Activated CD4-positive, alpha-beta T cell treated with anti-CD3 and anti-CD28 coated beads for 36 hours (primary cell): ENCODE results near the gene DSCAM. TPM values are rescaled to one million over a fixed set of nuclear protein-coding genes. Genes with fewer than 3 reads are reported as not detected.

Source experiments
- ATAC-seq: fragments of 200-7000 bp; cut with Tn5 transposase; one replicate; pipeline ENCODE4 v1.10.0; 2021; ENCODE audit warnings: mild to moderate bottlenecking, moderate library complexity
- CTCF ChIA-PET: fragments of 350-600 bp; sonication (Branson Sonifier 250); formaldehyde crosslinking; loops from one replicate; lab custom pipeline; 2021; ENCODE audit warnings: antibody characterized with exemption; lab: Charles Lee
- POLR2A ChIA-PET: fragments of 350-600 bp; sonication (Branson Sonifier 250); formaldehyde crosslinking; loops from one replicate; lab custom pipeline; 2021; ENCODE audit warnings: antibody characterized with exemption, inconsistent platforms; lab: Charles Lee
- DNase-seq: peaks from one replicate; pipeline ENCODE4 v3.0.0-alpha.2; 2020
- H3K27ac Mint-ChIP-seq: one replicate; pipeline ENCODE4 v1.8.0; 2021; ENCODE audit warnings: mixed read lengths
- H3K27me3 Mint-ChIP-seq: one replicate; pipeline ENCODE4 v1.8.0; 2021; ENCODE audit warnings: mixed read lengths
- H3K36me3 Mint-ChIP-seq: one replicate; pipeline ENCODE4 v1.8.0; 2021; ENCODE audit warnings: low read depth, mixed read lengths
- H3K4me1 Mint-ChIP-seq: one replicate; pipeline ENCODE4 v1.8.0; 2021; ENCODE audit warnings: mixed read lengths
- H3K4me3 Mint-ChIP-seq: one replicate; pipeline ENCODE4 v1.8.0; 2021; ENCODE audit warnings: mild to moderate bottlenecking, moderate library complexity, mixed read lengths
- H3K9me3 Mint-ChIP-seq: one replicate; pipeline ENCODE4 v1.8.0; 2021; ENCODE audit warnings: low read depth, mixed read lengths
- intact Hi-C, 2 experiments: fragments of 100-400 bp; cut with DNase I in 1 of 2; cut with micrococcal nuclease in 1 of 2; formaldehyde crosslinking; loops; one replicate each; pipeline versions ENCODE4 v1.14.2 to v1.15.1; 2022 to 2024; cut with DNase I, micrococcal nuclease
- total RNA-seq, 2 experiments: library from RNA; stranded (reverse); gene quantifications; one replicate each; pipeline ENCODE4 v1.2.3, GENCODE V29; 2021

The DSCAM gene
- total RNA-seq, 2 experiments from 2014 or later: not detected

DNA sequence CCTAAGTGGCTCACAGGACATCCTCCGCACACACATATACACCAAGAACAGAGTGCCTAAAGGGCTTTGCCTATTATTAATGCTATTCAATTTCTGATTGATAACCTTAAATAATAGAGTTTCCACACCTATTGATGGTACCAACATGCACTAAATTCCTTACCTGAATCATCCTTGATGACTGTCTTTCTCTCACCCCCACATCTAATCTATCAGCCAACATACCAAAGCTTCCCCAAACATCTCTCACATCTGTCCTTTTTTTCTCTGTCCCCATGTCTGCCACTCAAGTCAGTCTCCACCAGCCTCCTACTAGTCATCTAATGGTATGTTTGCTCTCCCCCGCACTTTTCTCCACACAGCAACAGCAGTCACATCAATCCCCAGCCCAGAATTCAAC, 174.4 kb downstream of the DSCAM start:
- intact Hi-C loops: no loop called here
- ChIA-PET CTCF (no interaction called here), POLR2A (no interaction called here)
- no peaks in the 10 kb centered on the region for H3K36me3 Mint-ChIP-seq
- no peaks in the 10 kb centered on the region for H3K9me3 Mint-ChIP-seq
- no peaks in the 10 kb centered on the region for H3K4me1 Mint-ChIP-seq
- no peak overlapping the region for H3K27ac Mint-ChIP-seq
- DNase-seq (no peak), ATAC-seq (no peak)
- H3K4me3 Mint-ChIP-seq: no peak overlapping the region
- H3K27me3 Mint-ChIP-seq: no peaks in the 10 kb centered on the region

DNA sequence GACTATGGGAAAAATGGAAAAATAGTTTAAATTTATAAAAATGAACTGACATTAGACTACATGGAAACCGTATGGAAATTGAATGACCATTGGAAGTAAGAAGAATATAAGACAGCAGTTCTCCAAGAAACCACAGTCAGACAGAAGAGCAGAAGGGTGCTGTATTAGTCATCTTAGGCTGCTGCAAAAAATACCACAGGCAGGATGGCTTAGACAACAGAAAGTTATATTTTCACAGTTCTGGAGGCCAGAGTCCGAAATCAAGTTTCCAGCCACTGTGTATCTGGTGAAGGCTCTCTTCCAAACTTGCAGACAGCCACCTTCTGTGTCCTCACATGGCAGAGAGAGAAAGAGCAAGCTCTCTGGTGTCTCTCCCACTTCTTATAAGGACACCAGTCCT, 175.2 kb downstream of the DSCAM start:
- no peaks in the 10 kb centered on the region for H3K27me3 Mint-ChIP-seq
- DNase-seq (no peak), ATAC-seq (no peak)
- ChIA-PET POLR2A (no interaction called here), CTCF (no interaction called here)
- intact Hi-C loops: no loop called here
- no peaks in the 10 kb centered on the region for H3K36me3 Mint-ChIP-seq
- H3K4me3 Mint-ChIP-seq: no peak overlapping the region
- no peaks in the 10 kb centered on the region for H3K4me1 Mint-ChIP-seq
- H3K27ac Mint-ChIP-seq: no peak overlapping the region
- H3K9me3 Mint-ChIP-seq: no peaks in the 10 kb centered on the region

DNA sequence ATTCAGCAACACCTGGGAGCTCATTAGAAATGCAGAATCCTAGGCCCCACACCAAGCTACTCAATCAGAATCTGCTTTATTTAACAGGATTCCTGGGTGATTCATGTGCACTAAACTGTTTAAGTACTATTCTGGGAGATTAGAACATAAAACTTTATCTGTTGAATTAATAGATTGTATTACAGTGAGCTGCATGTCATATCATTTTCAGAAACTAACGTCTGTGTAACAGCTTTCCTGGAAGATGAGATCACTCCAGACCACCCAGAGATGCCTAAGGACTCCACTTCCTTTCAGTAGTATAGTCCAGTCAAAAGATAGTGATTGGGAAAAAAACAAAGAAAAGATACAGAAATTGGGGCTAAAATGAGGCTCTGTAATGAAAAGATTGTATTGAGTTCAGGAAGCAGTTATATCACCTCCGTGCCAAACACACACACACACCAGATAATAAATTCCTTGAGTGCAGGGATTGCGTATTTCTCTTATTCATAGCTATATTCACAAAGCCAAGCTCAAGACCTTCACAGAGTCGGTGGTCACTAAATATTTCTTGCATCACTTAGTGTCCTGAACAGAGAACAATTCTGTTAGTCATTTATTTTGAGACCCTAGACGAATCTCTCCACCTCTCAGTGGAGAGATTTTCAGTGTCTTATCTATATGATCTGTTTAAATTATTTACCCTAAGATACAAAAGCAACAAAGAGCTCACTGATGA, 178.2 kb downstream of the DSCAM start:
- DNase-seq (no peak), ATAC-seq (no peak)
- no peaks in the 10 kb centered on the region for H3K4me1 Mint-ChIP-seq
- POLR2A ChIA-PET: no interaction called here
- CTCF ChIA-PET: interaction anchor here (0.5 to 1.0 kb wide), 2 partner anchors 17 to 292 kb away, joined by 3 to 4 read pairs; no protein-coding TSS in a partner anchor
- H3K4me3 Mint-ChIP-seq: no peak overlapping the region
- H3K36me3 Mint-ChIP-seq: no peaks in the 10 kb centered on the region
- H3K27me3 Mint-ChIP-seq: no peaks in the 10 kb centered on the region
- no peaks in the 10 kb centered on the region for H3K9me3 Mint-ChIP-seq
- intact Hi-C loops: no loop called here
- no peak overlapping the region for H3K27ac Mint-ChIP-seq

DNA sequence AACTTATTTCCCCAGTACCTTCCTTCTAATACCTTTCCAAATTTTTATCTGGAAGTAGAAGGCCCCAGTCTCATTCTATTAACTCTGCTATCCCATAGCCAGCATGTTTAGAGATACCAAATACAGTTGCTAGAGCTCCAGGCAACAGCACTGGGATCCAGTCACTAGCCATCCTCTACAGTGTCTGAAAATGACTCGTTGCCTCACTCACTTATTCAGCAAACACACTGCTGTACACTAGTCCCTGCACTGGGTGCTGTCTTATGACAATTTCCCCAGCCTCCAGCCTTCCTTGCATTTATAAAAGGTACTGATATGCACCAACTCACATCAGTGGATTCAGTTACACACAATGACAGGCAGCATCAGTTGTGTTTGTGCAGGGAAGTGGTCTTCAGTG, 179.0 kb downstream of the DSCAM start:
- H3K4me1 Mint-ChIP-seq: no peaks in the 10 kb centered on the region
- intact Hi-C loops: no loop called here
- ChIA-PET POLR2A (no interaction called here), CTCF (no interaction called here)
- H3K27me3 Mint-ChIP-seq: peaks cover 2% of the 10 kb centered on the region
- H3K36me3 Mint-ChIP-seq: no peaks in the 10 kb centered on the region
- H3K27ac Mint-ChIP-seq: no peak overlapping the region
- DNase-seq: no peak
- H3K4me3 Mint-ChIP-seq: no peak overlapping the region
- no peak for ATAC-seq
- no peaks in the 10 kb centered on the region for H3K9me3 Mint-ChIP-seq

DNA sequence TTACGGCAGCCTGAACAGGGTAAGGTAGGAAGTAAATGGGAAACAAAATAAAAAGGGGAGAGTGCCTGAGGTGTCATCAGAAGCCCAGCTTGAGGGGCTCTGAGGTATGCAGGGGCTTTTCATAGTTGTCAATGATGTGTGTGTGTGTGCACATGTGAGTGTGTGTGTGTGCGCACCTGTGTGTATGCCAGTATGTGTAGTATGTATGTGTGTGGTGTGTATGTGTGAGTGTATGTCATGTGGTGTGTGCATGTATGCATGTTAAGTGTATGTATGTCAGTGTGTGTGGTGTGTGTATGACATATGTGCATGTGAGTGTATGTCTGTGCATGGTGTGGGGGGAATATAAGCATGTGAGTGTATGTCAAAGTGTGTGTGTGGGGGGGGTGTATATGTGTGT, 184.1 kb downstream of the DSCAM start:
- H3K4me1 Mint-ChIP-seq: no peaks in the 10 kb centered on the region
- no peak for ATAC-seq
- no peaks in the 10 kb centered on the region for H3K36me3 Mint-ChIP-seq
- H3K4me3 Mint-ChIP-seq: no peak overlapping the region
- ChIA-PET CTCF (no interaction called here), POLR2A (no interaction called here)
- peaks cover 7% of the 10 kb centered on the region for H3K27me3 Mint-ChIP-seq
- H3K27ac Mint-ChIP-seq: no peak overlapping the region
- no peak for DNase-seq
- peaks cover 2% of the 10 kb centered on the region for H3K9me3 Mint-ChIP-seq
- intact Hi-C loops: no loop called here

DNA sequence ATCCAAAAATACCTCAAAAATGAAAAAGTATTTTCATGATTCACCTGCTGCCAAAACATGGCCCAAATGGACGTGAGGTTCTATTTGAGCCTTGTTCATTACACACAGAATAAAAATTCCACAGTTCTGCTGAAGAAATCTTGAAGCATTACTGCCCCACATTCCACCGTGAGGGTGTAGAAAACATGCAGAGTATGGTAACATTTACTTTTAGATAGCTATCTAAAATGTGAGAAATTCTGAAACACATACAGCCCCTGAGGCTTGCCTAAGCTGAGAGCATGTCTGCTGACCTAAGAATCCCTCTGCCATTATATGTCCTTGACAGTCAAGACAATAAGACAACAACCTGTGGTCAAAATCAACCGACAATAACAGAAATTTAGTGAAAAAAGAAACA, 186.5 kb downstream of the DSCAM start:
- H3K27me3 Mint-ChIP-seq: peaks cover 7% of the 10 kb centered on the region

DNA sequence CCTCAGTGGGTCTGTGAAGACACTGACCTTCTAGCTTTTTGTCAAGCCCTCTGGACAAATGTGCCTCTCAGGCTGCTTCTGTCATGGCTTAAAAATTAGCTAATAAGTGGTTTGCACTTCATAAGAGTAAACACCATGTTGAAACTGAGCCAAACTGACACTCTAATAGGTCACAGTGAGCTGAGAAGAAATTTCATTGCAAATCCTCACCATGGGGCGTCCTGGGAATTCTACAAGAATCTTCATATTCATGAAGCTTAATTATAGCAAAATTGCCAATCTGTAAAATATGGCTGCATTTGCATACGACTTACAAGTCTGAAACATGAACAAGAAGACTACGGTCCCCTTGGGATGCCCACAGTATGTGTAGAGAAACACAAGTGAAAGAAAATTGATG, 188.6 kb downstream of the DSCAM start:
- intact Hi-C loops: no loop called here
- no peaks in the 10 kb centered on the region for H3K36me3 Mint-ChIP-seq
- peaks cover 2% of the 10 kb centered on the region for H3K9me3 Mint-ChIP-seq
- CTCF ChIA-PET: no interaction called here
- POLR2A ChIA-PET: no interaction called here
- DNase-seq: no peak
- no peak overlapping the region for H3K4me3 Mint-ChIP-seq
- ATAC-seq: no peak
- no peak overlapping the region for H3K27ac Mint-ChIP-seq
- H3K4me1 Mint-ChIP-seq: no peaks in the 10 kb centered on the region
- peaks cover 7% of the 10 kb centered on the region for H3K27me3 Mint-ChIP-seq

More for the DNA sequence above, 186.5 kb downstream of the DSCAM start:
- no peak for ATAC-seq
- no peak overlapping the region for H3K4me3 Mint-ChIP-seq
- ChIA-PET POLR2A (no interaction called here), CTCF (no interaction called here)
- no peak for DNase-seq
- no peak overlapping the region for H3K27ac Mint-ChIP-seq
- H3K36me3 Mint-ChIP-seq: no peaks in the 10 kb centered on the region
- H3K9me3 Mint-ChIP-seq: peaks cover 2% of the 10 kb centered on the region
- intact Hi-C loops: no loop called here
- H3K4me1 Mint-ChIP-seq: no peaks in the 10 kb centered on the region

DNA sequence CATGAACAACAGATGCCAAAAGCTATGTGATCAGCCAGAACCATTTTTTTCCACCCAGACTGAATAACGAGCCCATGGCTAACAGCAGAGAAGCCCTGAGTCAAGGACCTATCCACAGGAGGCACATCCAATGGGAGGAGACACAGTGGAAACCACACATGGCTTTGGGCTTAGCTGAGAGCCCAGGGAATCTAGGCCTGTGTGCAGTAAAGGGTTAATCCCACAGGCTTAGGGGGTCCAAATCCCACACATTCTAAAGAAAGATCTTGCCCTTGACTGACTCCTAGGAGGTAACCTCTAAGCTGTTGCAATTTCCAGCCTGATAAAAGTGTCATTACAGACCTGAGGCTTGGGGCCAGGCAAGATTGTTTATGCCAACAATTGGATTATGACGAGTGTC, 194.5 kb downstream of the DSCAM start:
- H3K36me3 Mint-ChIP-seq: no peaks in the 10 kb centered on the region
- intact Hi-C loops: no loop called here

DNA sequence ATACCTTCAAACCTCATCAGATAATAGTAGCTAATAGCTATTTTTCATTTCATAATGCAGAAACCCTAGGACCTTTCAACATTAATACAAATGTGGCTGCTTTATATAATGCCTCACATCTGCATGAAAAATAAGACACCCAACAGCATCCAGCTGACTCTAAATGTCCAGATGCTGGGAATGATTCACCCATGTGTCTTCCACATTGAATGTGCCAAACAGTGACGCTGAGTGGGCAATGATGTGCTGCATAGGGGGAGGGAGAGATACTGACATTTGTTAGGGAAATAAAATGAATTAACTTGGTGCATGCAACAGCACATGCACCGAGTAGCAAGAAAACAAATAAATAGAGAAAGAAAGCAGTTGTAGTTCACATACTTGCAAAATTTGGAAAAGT, 199.3 kb downstream of the DSCAM start:
- POLR2A ChIA-PET: no interaction called here
- peaks cover 2% of the 10 kb centered on the region for H3K27me3 Mint-ChIP-seq
- no peaks in the 10 kb centered on the region for H3K36me3 Mint-ChIP-seq
- H3K4me1 Mint-ChIP-seq: no peaks in the 10 kb centered on the region
- DNase-seq (no peak), ATAC-seq (no peak)
- intact Hi-C loops: no loop called here
- no peak overlapping the region for H3K27ac Mint-ChIP-seq
- H3K4me3 Mint-ChIP-seq: no peak overlapping the region
- peaks cover 2% of the 10 kb centered on the region for H3K9me3 Mint-ChIP-seq
- CTCF ChIA-PET: no interaction called here

More for the DNA sequence above, 194.5 kb downstream of the DSCAM start:
- H3K4me3 Mint-ChIP-seq: no peak overlapping the region
- DNase-seq (no peak), ATAC-seq (no peak)
- POLR2A ChIA-PET: interaction anchor here (0.7 kb wide), 1 partner anchor 433 kb away, joined by 3 read pairs; no protein-coding TSS in a partner anchor
- H3K4me1 Mint-ChIP-seq: no peaks in the 10 kb centered on the region
- CTCF ChIA-PET: interaction anchor here (0.6 kb wide), 1 partner anchor 227 kb away, joined by 4 read pairs; no protein-coding TSS in a partner anchor
- no peak overlapping the region for H3K27ac Mint-ChIP-seq
- H3K9me3 Mint-ChIP-seq: no peaks in the 10 kb centered on the region
- H3K27me3 Mint-ChIP-seq: peaks cover 2% of the 10 kb centered on the region

DNA sequence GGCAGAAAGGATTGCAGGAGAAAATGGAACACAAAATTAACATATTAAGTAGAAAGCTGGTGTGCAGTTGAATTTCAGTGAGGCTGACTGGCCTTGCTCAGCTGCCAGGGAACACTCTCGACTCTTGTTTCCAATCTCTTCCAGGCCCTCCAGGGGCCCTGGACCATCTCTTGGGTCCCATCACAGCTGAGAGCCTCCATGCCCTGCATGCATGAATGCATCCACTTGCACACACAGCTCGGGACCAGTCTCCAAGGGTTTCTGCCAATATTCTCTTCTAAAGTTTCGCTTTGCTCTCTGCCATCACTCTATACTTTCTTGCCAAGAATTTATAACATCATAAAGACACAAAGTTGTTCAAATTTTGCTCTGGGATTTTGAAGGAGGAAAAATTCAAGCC, 200.3 kb downstream of the DSCAM start:
- peaks cover 2% of the 10 kb centered on the region for H3K9me3 Mint-ChIP-seq
- H3K4me1 Mint-ChIP-seq: no peaks in the 10 kb centered on the region
- ChIA-PET CTCF (no interaction called here), POLR2A (no interaction called here)
- H3K27ac Mint-ChIP-seq: no peak overlapping the region
- DNase-seq (no peak), ATAC-seq (no peak)
- no peak overlapping the region for H3K4me3 Mint-ChIP-seq
- intact Hi-C loops: no loop called here
- H3K36me3 Mint-ChIP-seq: no peaks in the 10 kb centered on the region
- H3K27me3 Mint-ChIP-seq: peaks cover 2% of the 10 kb centered on the region

DNA sequence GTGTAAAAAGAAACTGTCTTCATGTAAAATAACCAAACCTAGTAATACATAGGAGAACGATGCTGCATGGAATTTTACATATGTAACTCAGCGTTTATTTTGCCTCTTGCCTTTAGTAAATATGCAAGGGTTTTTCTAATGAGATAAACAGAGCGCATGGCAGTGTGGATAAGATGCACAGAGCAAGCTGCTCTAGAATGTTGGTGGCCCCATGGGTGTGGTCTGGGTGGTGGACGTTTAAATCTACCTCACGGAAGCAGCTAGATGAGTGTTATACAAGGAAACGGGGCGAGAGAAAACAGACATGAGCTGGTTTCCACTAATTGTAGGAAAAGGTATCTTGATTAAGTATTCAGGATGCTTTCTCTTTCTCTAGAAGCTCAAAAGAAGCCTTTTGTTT, 205.9 kb downstream of the DSCAM start:
- H3K4me1 Mint-ChIP-seq: no peaks in the 10 kb centered on the region
- intact Hi-C loops: no loop called here
- POLR2A ChIA-PET: no interaction called here
- no peaks in the 10 kb centered on the region for H3K36me3 Mint-ChIP-seq
- H3K4me3 Mint-ChIP-seq: no peak overlapping the region
- H3K27ac Mint-ChIP-seq: no peak overlapping the region
- no peak for DNase-seq
- CTCF ChIA-PET: no interaction called here
- peaks cover 2% of the 10 kb centered on the region for H3K9me3 Mint-ChIP-seq
- no peaks in the 10 kb centered on the region for H3K27me3 Mint-ChIP-seq
- no peak for ATAC-seq

DNA sequence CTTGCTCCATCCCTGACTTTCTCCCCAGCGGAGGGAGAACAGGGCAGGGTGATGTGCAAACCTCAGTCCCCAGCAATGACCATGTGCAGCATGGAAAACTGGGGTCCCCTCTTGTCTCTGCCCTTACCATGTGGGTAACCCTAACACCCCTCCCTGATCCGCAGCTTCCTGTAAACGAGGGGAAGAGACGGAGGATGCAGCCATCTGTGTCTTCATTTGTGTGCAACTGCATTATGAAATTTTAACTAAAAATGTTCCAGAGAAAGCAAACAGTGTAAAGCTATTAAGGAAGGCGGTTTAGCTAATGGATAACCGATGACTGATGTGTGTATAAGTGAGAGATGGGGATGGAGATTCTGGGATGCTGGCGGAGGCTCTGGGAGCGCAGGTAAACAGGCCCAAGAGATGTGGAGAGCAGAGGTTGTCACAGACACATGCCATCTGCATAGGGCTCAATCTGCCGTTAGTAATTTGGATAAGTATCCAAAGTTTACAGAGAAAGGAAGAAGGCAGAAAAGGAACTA, 206.6 kb downstream of the DSCAM start:
- Mint-ChIP-seq H3K27me3 (no peaks in the 10 kb centered on the region), H3K9me3 (peaks cover 2% of the 10 kb centered on the region), H3K4me3 (no peak overlapping the region), H3K36me3 (no peaks in the 10 kb centered on the region), H3K4me1 (no peaks in the 10 kb centered on the region), H3K27ac (no peak overlapping the region)
- ATAC-seq: no peak
- DNase-seq: no peak
- CTCF ChIA-PET: no interaction called here
- intact Hi-C loops: no loop called here
- POLR2A ChIA-PET: no interaction called here
